NCI-H69 (cell line): Measurements from ENCODE around the gene C2orf78.
A peak's percentile ranks its signal among the peaks of the same experiment; 100 is the strongest.
"Not testable (repeated sequence)": the region's sequence is repeated elsewhere in the genome, so short reads cannot be mapped to it uniquely, and the experiment has no call there.

Experiments used
- DNase-seq: peaks from one replicate; lab custom pipeline; 2025; lab: John Stamatoyannopoulos, UW

Gene C2orf78

GRCh38 chr2:73783883-73784282 is at the start of gene C2orf78:
C2orf78 (plus strand) TSS chr2:73784183; CDS start chr2:73784310, 127 bp downstream.
- DNase-seq: not testable (repeated sequence)

- no peak for DNase-seq
Measured at GRCh38 chr2:73736378-73736777, 47.6 kb upstream of the C2orf78 start.

DNA sequence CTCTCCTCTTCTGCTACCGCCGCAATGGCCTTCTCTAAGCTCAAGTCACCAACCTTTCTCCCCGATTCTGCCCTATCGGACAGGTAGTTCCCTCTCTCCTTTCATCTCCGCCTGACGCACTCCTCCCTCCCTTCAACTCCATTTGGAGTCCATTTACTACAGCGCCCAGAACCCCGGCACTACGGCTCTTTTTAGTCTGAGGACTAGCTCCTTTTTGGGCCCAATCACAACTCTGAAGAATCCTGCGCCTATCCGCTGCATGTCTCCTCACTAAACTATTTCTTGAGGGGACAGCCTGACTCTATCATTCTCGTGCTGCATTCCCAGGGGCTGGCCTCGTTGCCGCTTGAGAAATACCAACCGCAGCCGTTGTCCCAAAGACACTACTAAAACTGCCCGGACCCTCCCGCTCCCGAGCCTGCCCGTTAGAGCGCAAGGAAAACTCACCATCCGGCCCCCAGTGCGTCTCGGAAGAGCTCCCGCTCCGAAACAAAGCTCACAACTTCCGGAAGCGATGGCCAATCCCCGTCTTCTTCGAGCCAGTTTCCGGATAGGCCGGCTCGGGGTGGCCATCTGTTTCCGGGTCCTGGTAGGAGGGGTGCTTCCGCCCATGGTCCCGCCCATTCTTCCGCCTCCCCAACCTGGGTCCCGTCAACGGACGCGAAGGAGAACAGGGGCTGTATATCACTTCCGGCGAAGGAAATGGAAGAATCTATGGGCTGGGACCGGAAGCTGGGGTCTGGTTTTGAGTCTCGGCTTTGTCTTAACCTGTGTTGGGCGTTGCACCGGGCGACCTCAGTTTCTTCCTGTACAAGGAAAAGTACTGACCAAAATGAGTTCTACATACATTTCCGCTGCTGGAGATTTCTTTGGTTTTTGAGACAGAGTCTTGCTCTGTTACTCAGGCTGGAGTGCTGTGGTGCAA is 46.9 kb upstream of the C2orf78 start, which contains the start of gene TPRKB:
Gene TPRKB (minus strand): TSS at position 491 of the 925 bp plus-strand sequence. CDS start 2,776 bp downstream, outside the sequence.
- peak; percentile 97 for DNase-seq

DNA sequence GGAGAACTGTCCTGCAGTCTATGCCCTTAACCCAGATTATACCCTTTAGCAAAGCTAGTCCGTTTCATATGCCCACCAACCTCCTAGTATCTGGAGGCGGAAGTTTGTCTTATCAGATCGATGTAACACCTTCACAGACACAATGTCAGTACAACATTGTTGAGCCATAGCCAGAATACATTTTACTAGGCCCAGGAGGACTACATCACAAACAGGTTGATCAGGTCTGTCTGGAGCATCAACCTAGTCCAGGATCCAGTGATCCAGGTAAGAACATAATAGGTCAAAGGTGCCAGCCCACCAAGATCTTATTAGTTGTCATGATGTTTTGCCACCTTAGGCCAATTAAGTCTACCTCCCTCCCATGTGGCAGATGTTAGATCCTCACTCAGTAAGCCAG is 44.9 kb upstream of the C2orf78 start:
- no peak for DNase-seq

DNA sequence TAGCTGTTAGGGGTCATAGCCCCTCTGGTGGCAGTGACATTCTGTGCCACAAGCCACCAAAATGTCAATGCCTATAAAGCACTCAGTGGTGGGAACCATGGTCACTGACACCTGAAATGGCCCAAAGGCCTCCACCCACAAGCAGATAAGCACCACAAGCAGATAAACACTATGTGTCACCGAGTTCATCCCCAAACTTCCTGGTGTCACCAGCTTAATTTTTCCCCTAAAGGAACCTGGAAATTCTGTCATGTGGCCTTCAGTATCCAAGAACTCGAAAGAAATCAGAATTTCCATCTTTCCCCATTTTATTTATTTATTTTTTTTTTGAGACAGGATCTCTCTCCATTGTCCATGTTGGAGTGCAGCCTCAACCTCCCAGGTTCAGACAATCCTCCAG is 43.2 kb upstream of the C2orf78 start:
- DNase-seq: no peak

DNA sequence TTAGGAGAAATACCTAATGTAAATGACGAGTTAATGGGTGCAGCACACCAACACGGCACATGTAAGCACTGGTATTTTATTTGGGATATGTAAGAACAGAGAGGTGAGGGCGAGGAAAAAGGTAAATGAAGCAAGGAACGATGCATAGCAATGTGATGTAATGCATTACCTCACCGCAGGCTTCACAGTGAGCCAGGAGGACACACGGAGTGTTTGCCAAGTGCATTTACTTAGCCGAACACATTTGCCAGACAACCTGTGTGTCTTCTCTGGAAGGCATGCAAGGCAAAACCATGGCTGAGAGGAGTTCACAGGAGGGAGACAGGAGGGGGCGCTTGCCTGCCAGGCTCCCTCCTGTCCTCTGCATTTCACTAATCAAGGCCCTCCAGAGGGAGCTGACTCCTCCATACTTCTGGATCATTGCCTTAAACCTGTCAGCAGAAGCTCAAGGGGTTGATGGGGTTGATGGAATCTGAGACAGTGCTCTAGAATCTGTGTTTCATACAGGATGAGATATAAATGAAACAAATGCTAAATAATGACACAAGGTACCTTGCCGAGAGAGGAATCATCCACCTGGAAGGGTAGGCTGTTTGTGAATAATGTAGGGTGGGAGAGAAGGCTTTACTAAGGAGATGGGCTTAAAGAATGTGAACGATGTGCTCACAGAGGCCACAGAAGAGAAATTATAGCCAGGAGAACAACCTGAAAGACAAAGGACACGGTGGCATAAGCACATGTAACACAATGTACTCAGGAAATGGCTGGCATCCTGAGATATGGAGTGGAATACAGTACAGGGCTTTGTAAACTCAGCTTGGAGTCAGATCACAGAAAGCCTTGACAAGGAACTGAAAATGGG is 37.7 kb upstream of the C2orf78 start:
- no peak for DNase-seq

- no peak for DNase-seq
Measured at GRCh38 chr2:73746877-73747208, 37.1 kb upstream of the C2orf78 start.

DNA sequence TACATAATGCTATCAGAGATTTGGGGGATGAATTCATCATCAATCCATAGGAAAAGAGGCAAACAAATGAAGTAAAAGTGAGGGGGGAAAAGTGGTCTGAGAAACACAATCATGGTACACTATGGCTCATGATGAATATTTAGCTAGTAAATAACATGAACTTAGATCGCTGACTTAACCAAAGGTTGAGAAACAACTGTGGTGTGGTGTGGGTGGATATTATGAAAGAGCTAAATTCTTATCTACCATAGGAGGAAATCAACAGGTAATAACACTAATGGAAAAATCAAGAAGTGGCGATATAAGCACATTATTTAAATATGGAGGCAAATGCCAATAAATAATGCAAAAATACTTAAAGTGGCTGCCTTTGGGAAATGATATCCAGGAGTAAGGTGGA is 34.7 kb upstream of the C2orf78 start:
- no peak for DNase-seq

GRCh38 chr2:73754332-73754731 is 29.7 kb upstream of the C2orf78 start:
- DNase-seq: not testable (repeated sequence)

- DNase-seq: no peak
Measured at GRCh38 chr2:73759285-73759764, 24.7 kb upstream of the C2orf78 start.

- DNase-seq: no peak
Measured at GRCh38 chr2:73759904-73760303, 24.1 kb upstream of the C2orf78 start.

GRCh38 chr2:73762571-73762970 is 21.4 kb upstream of the C2orf78 start:
- DNase-seq: no peak

DNA sequence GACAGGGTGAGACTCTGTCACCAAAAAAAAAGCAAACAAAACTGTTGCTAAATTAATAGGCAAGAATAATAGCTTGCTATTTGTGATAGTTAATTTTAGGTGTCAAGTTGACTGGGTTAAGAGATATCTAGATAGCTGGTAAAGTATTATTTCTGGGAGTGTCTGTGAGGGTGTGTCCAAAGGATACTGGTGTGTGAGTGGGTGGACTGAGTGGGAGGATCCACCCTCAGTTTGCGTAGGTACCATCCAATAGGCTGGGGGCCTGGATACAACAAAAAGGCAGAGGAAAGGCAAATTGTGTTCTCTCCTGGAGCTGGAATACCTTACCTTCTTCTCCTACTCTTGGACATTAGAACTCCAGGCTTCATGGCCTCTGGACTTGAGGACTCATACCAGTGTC is 19.0 kb upstream of the C2orf78 start:
- no peak for DNase-seq

- no peak for DNase-seq
Measured at GRCh38 chr2:73766349-73766748, 17.6 kb upstream of the C2orf78 start.

DNA sequence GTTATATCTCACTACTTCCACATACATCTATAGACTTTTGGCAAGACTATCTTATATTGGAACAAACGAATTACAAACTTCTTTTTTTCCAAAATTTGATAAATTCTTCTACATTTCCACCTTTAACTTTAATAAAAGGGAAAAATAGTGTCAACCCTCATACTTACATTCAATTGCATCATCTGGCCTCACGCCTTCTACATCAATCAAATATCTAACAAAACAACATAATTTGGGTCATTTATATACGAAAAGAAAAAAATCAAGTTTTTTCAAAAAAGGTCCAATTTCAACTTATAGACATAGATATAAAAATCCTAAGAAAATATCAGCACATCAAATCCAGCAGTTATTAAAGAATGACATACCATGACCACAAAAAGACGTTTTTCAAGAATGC is 17.0 kb upstream of the C2orf78 start:
- no peak for DNase-seq

GRCh38 chr2:73770725-73771124 is 13.3 kb upstream of the C2orf78 start:
- DNase-seq: no peak

- no peak for DNase-seq
Measured at GRCh38 chr2:73772819-73773218, 11.2 kb upstream of the C2orf78 start.

GRCh38 chr2:73776381-73776780 is 7.6 kb upstream of the C2orf78 start:
- no peak for DNase-seq

DNA sequence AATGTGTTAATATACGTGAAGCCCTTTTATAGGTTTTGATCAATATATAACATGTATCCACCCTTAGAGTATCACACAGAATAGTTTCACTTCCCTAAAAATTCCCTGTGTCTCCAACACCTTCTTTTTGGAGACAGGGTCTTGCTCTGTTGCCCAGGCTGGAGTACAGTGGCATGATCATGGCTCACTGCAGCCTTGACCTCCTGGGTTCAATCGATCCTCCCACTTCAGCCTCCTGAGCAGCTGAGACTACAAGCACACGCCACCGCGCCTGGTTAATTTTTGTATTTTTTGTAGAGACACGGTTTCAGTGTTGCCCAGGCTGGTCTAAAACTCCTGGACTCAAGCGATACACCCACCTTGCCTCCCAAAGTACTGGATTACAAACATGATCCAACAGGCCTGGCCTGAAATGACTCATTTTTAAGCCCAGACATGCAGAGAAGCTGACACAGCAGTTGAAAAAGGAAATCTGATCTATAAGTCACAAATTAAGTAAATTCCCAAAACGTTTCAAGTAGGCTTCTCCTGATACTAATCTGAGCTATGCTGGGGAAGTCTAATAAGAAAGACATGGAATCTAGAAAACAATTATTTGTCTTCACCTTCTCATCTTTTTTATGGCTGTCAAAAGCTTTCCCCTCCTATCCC is 7.0 kb upstream of the C2orf78 start:
- no peak for DNase-seq

DNA sequence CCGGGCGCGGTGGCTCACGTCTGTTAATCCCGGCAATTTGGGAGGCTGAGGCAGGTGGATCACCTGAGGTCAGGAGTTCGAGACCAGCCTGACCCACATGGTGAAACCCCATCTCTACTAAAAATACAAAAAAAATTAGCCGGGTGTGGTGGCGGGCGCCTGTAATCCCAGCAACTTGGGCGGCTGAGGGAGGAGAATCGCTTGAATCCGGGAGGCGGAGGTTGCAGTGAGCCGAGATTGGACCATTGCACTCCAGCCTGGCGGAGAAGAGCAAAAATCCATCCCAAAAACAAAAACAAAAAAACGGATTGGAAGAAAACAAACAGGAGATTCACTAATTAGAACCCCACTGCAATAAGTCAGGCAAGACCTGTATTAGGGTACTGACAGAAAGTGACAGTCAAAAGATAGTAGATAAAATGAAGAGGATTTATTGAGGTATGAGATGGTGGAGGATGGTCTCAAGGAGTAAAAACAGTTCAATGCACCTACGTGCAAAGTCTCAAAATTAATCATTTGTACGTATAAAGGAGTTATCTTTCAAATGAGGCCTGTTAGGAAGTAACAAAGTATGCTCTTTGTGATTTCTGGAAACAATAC is 5.0 kb upstream of the C2orf78 start:
- DNase-seq: not testable (repeated sequence)

- DNase-seq: peak; percentile 89
Measured at GRCh38 chr2:73779467-73780236, 4.3 kb upstream of the C2orf78 start, which contains the start of gene DUSP11. DUSP11 (minus strand) TSS chr2:73780103; CDS start chr2:73779974, 129 bp downstream.
